HepG2 (cell line): Measurements from ENCODE around the gene ZNF512B. TPM values are rescaled to one million over a fixed set of nuclear protein-coding genes. Genes with fewer than 3 reads are reported as not detected.

ENCODE experiments used
- ATF5 ChIP-seq: sonication (generic); formaldehyde crosslinking; IDR thresholded peaks from 2 replicates; pipeline ENCODE4 v1.4.0; 2020; ENCODE audit warnings: mild to moderate bottlenecking, low read depth, missing genetic modification reagents
- ETV6 ChIP-seq: sonication (generic); formaldehyde crosslinking; conservative IDR thresholded peaks from 2 replicates; pipeline ENCODE4 v1.4.0; 2020; ENCODE audit warnings: missing genetic modification reagents
- EZH2 ChIP-seq: conservative IDR thresholded peaks from 2 replicates; pipeline ENCODE4 v1.6.1; 2012; ENCODE audit warnings: mild to moderate bottlenecking, low read depth, low read length, moderate library complexity
- FOXC1 ChIP-seq: sonication (generic); formaldehyde crosslinking; IDR thresholded peaks from 2 replicates; pipeline ENCODE4 v1.8.0; 2022; ENCODE audit warnings: mild to moderate bottlenecking, missing genetic modification reagents, borderline replicate concordance
- HNF1B ChIP-seq: sonication (generic); formaldehyde crosslinking; IDR thresholded peaks from 2 replicates; pipeline ENCODE4 v1.5.1; 2020; ENCODE audit warnings: mild to moderate bottlenecking, moderate library complexity, missing genetic modification reagents
- HOXA7 ChIP-seq: sonication (generic); formaldehyde crosslinking; IDR thresholded peaks from 2 replicates; pipeline ENCODE4 v1.8.1; 2022; ENCODE audit warnings: mild to moderate bottlenecking, missing genetic modification reagents, moderate library complexity
- ISL2 ChIP-seq: sonication (generic); formaldehyde crosslinking; IDR thresholded peaks from 2 replicates; pipeline ENCODE4 v1.5.0; 2020; ENCODE audit warnings: missing genetic modification reagents
- MZF1 ChIP-seq: sonication (generic); formaldehyde crosslinking; IDR thresholded peaks from 2 replicates; pipeline ENCODE4 v1.8.1; 2023; ENCODE audit warnings: mild to moderate bottlenecking, missing genetic modification reagents, borderline replicate concordance
- NFKBIZ ChIP-seq: IDR thresholded peaks from 2 replicates; pipeline ENCODE4 v1.6.1; 2018; ENCODE audit warnings: missing genetic modification reagents, missing compliant biosample characterization
- PREB ChIP-seq: sonication (generic); formaldehyde crosslinking; IDR thresholded peaks from 2 replicates; pipeline ENCODE4 v1.4.0; 2020; ENCODE audit warnings: missing genetic modification reagents
- SAFB2 ChIP-seq: sonication (generic); formaldehyde crosslinking; IDR thresholded peaks from 2 replicates; pipeline ENCODE4 v1.5.1; 2020; ENCODE audit warnings: missing genetic modification reagents, low read depth, mild to moderate bottlenecking, borderline replicate concordance
- TBL1XR1 ChIP-seq: fragments of 150-350 bp; IDR thresholded peaks from 2 replicates; pipeline ENCODE4 v1.6.1; 2014; ENCODE audit warnings: borderline replicate concordance, low read length; ENCODE audit not compliant: partially characterized antibody
- TFAP4 ChIP-seq: sonication (generic); IDR thresholded peaks from 2 replicates; pipeline ENCODE4 v1.6.1; 2016; ENCODE audit warnings: low read depth, borderline replicate concordance
- THYN1 ChIP-seq: sonication (generic); formaldehyde crosslinking; IDR thresholded peaks from 2 replicates; pipeline ENCODE4 v1.8.1; 2023; ENCODE audit warnings: low read depth, mild to moderate bottlenecking, moderate library complexity, missing genetic modification reagents, borderline replicate concordance
- ZBTB33 ChIP-seq: sonication (generic); formaldehyde crosslinking; IDR thresholded peaks from 2 replicates; pipeline ENCODE4 v1.4.0; 2020; ENCODE audit warnings: missing genetic modification reagents
- ZBTB42 ChIP-seq: sonication (generic); formaldehyde crosslinking; IDR thresholded peaks from 2 replicates; pipeline ENCODE4 v1.5.0; 2020; ENCODE audit warnings: mild to moderate bottlenecking, missing genetic modification reagents
- ZFP36 ChIP-seq: fragments of 150-350 bp; IDR thresholded peaks from 2 replicates; pipeline ENCODE4 v1.6.1; 2018; ENCODE audit warnings: borderline replicate concordance, low read length, low read depth; ENCODE audit not compliant: partially characterized antibody
- ZNF232 ChIP-seq: sonication (generic); formaldehyde crosslinking; IDR thresholded peaks from 2 replicates; pipeline ENCODE4 v1.4.0; 2020; ENCODE audit warnings: missing genetic modification reagents, borderline replicate concordance
- ZNF296 ChIP-seq: sonication (generic); formaldehyde crosslinking; conservative IDR thresholded peaks from 2 replicates; pipeline ENCODE4 v1.5.0; 2020; ENCODE audit warnings: mild to moderate bottlenecking, missing genetic modification reagents
- ZNF550 ChIP-seq: sonication (generic); formaldehyde crosslinking; IDR thresholded peaks from 2 replicates; pipeline ENCODE4 v1.4.0; 2020; ENCODE audit warnings: mild to moderate bottlenecking, missing genetic modification reagents, borderline replicate concordance
- ZNF781 ChIP-seq: sonication (generic); formaldehyde crosslinking; IDR thresholded peaks from 2 replicates; pipeline ENCODE4 v1.5.1; 2020; ENCODE audit warnings: borderline replicate concordance, mild to moderate bottlenecking, missing genetic modification reagents; ENCODE audit errors: not compliant biosample characterization
- polyA plus RNA-seq, 8 experiments: library from polyadenylated mRNA; depleted of rRNA in 3 of 8; stranded (reverse) in 7 of 8; unstranded in 1 of 8; fragments of >200 nt; fragmentation: Illumina TruSeq in 4 of 8; extraction: Trizol in 4 of 8; gene quantifications; 2 replicates each; pipeline versions ENCODE4 v1.2.1 to v1.2.3, GENCODE V29; 2011 to 2016; ENCODE audit warnings: low read depth in 4 of 8, missing spikeins in 1 of 8, mixed read lengths in 1 of 8; ENCODE audit not compliant: insufficient read depth in 1 of 8
- total RNA-seq, 5 experiments: library from RNA; depleted of rRNA; stranded (reverse); fragments of >200 nt; fragmentation: Illumina TruSeq; extraction: Trizol; gene quantifications; 2 replicates each; pipeline ENCODE4 v1.2.3, GENCODE V29; 2016; ENCODE audit warnings: low read depth in 1 of 5

ZNF512B gene
- total and polyA plus RNA-seq, 2 of the 13 experiments (the other 11 are each of a cell fraction or from before 2014, with no cell fraction given), result 11.5 to 30.6 TPM

GRCh38 chr20:63978319-63979228, 8.8 kb upstream of the ZNF512B start (continued):
- TF ChIP-seq ZNF781 (CRISPR knock-in tag) (peak; percentile 13), MZF1 (CRISPR knock-in tag) (0 out of 2 replicates have a peak, but pooled peaks have one; percentile 65), HOXA7 (CRISPR knock-in tag) (no peak), FOXC1 (CRISPR knock-in tag) (no peak; the same call in 1 of the 2 replicates), ZNF296 (CRISPR knock-in tag) (0 out of 2 replicates have a peak, but pooled peaks have one; percentile 67), HNF1B (CRISPR knock-in tag) (peak; percentile 88; the same call in 1 of the 2 replicates), EZH2 (no peak), PREB (CRISPR knock-in tag) (peak; percentile 68), ZNF550 (no peak), ETV6 (CRISPR knock-in tag) (peak; percentile 88; the same call in 1 of the 2 replicates), ZBTB42 (CRISPR knock-in tag) (0 out of 2 replicates have a peak, but pooled peaks have one; percentile 35), TFAP4 (no peak; the same call in 1 of the 2 replicates), ISL2 (peak; percentile 78; the same call in 1 of the 2 replicates), ZBTB33 (0 out of 2 replicates have a peak, but pooled peaks have one; percentile 15), THYN1 (CRISPR knock-in tag) (no peak), SAFB2 (CRISPR knock-in tag) (peak; percentile 79), ZNF232 (CRISPR knock-in tag) (peak; percentile 93), NFKBIZ (peak; percentile 86), TBL1XR1 (no peak), ZFP36 (no peak), ATF5 (CRISPR knock-in tag) (no peak)
